ENCODE results near the gene C12orf43. TPM values are rescaled to one million over a fixed set of nuclear protein-coding genes. Genes with fewer than 3 reads are reported as not detected.

The C12orf43 gene
- total and polyA plus RNA-seq, 2 of the 4 experiments (the other 2 are of a cell fraction), result 12.5 to 13.5 TPM

GRCh38 chr12:120994589-120995337 lies 21.5 kb downstream of the C12orf43 start:
- Histone ChIP-seq H2BK20ac (ENCODE audit: low read depth, low read length) (no peak overlapping the region), H2AFZ (replicated peaks; ENCODE audit: low read length, poor library complexity) (no peak overlapping the region), H4K20me1 (ENCODE audit: insufficient read depth, low read length) (no peaks in the 10 kb centered on the region), H2BK5ac (ENCODE audit: low read depth, low read length, poor library complexity, severe bottlenecking) (peak overlapping the region; percentile 28), H3K23ac (ENCODE audit: low read depth, low read length) (no peak overlapping the region), H3K9ac (ENCODE audit: low read depth, low read length) (no peak overlapping the region), H3K4me2 (ENCODE audit: low read depth, low read length) (no peak overlapping the region), H3K79me1 (ENCODE audit: low read depth in 1 of 2, low read length in 2 of 2) (no peaks in the 10 kb centered on the region), H3K4ac (ENCODE audit: low read depth, low read length) (no peak overlapping the region), H4K91ac (ENCODE audit: insufficient read depth, low read depth, low read length) (no peak overlapping the region), H3K4me3 (ENCODE audit: insufficient read depth, low read depth, low read length) (no peak overlapping the region), H3K27ac (ENCODE audit: insufficient read depth, low read length) (no peak overlapping the region), H2BK15ac (ENCODE audit: low read depth, low read length) (no peak overlapping the region), H4K8ac (ENCODE audit: low read depth in 2 of 2, low read length in 2 of 2) (no peak overlapping the region), H3K18ac (ENCODE audit: low read depth, low read length) (no peak overlapping the region), H3K14ac (replicated peaks; ENCODE audit: low read depth, low read length) (no peak overlapping the region; the same call in 1 of the 2 replicates), H2AK5ac (ENCODE audit: low read depth, low read length) (no peak overlapping the region), H2BK120ac (ENCODE audit: low read depth, low read length) (no peak overlapping the region), H3K4me1 (ENCODE audit: control insufficient read depth, insufficient read depth, low read length) (peaks cover 4% of the 10 kb centered on the region; the same call in 1 of the 2 replicates), H4K5ac (ENCODE audit: low read depth, low read length) (no peak overlapping the region), H3K27me3 (ENCODE audit: control insufficient read depth, insufficient read depth, low read length) (peaks cover 10% of the 10 kb centered on the region; the same call in 1 of the 2 replicates), H3K36me3 (ENCODE audit: control insufficient read depth, insufficient read depth, low read length) (no peaks in the 10 kb centered on the region), H2AK9ac (replicated peaks; ENCODE audit: low read depth, low read length, poor library complexity) (no peak overlapping the region), H3K56ac (ENCODE audit: extremely low read depth, insufficient read depth, low read length) (no peak overlapping the region), H3K9me3 (ENCODE audit: control insufficient read depth, insufficient read depth, low read length) (no peaks in the 10 kb centered on the region; the same call in 1 of the 2 replicates), H3K9me1 (ENCODE audit: insufficient read depth, low read length) (no peaks in the 10 kb centered on the region)
- dilution Hi-C loops (cut with HindIII; ENCODE audit: low sequenced_read_pairs, unreplicated experiment), result no loop called here
- in situ Hi-C loops (cut with MboI; ENCODE audit: low sequenced_read_pairs), result no loop called here
- TF ChIP-seq RAD21 (IDR thresholded peaks at IDR 0.05; ENCODE audit: low read length) (no peak), RCOR1 (IDR thresholded peaks at IDR 0.05; ENCODE audit: insufficient replicate concordance, low read length) (no peak), NFE2L2 (IDR thresholded peaks at IDR 0.05; ENCODE audit: low read depth, low read length) (no peak), FOS (IDR thresholded peaks at IDR 0.05; ENCODE audit: low read depth, low read length) (no peak)
- CTCF ChIA-PET, result no interaction called here
- intact Hi-C loops (cut with micrococcal nuclease), result no loop called here
- POLR2A ChIA-PET (ENCODE audit: unreplicated experiment), result no interaction called here
- ATAC-seq (ENCODE audit: low read depth) (no peak), DNase-seq (no peak)
- 57 to 100% methylated on average over 1 to 2 of the region's 2 CpGs for WGBS, 2 experiments (ENCODE audit: extremely low coverage in 2 of 2, insufficient read length in 1 of 2)
- BruUV-seq (replicated peaks), result no TSS peak
